Endothelial cell (in vitro differentiated cells): Measurements from ENCODE around the gene ATP6V1G3. TPM values are rescaled to one million over a fixed set of nuclear protein-coding genes. Genes with fewer than 3 reads are reported as not detected.

Experiments used
- DNase-seq: peaks from one replicate; pipeline ENCODE4 v3.0.0; 2021; ENCODE audit warnings: low spot score
- H3K27ac Mint-ChIP-seq: one replicate; pipeline ENCODE4 v1.8.0; 2021; ENCODE audit warnings: mixed read lengths, inconsistent platforms; ENCODE audit not compliant: unreplicated experiment
- H3K27me3 Mint-ChIP-seq: one replicate; pipeline ENCODE4 v1.8.0; 2021; ENCODE audit warnings: mild to moderate bottlenecking, moderate library complexity, mixed read lengths, inconsistent platforms; ENCODE audit not compliant: unreplicated experiment
- H3K36me3 Mint-ChIP-seq: one replicate; pipeline ENCODE4 v1.8.0; 2021; ENCODE audit warnings: mild to moderate bottlenecking, low read depth, mixed read lengths, inconsistent platforms; ENCODE audit not compliant: unreplicated experiment
- H3K4me1 Mint-ChIP-seq: one replicate; pipeline ENCODE4 v1.8.0; 2021; ENCODE audit warnings: mild to moderate bottlenecking, mixed read lengths, inconsistent platforms; ENCODE audit not compliant: unreplicated experiment
- H3K4me3 Mint-ChIP-seq: one replicate; pipeline ENCODE4 v1.8.0; 2021; ENCODE audit warnings: mild to moderate bottlenecking, mixed read lengths, inconsistent platforms; ENCODE audit not compliant: unreplicated experiment
- H3K9me3 Mint-ChIP-seq: one replicate; pipeline ENCODE4 v1.8.0; 2021; ENCODE audit warnings: mixed read lengths, inconsistent platforms; ENCODE audit not compliant: unreplicated experiment
- total RNA-seq: library from RNA; stranded (reverse); fragmentation: NEBNext Ultra II Directional; extraction: Animal tissue kit (Norgen Biotek cat#: 25700); gene quantifications from one replicate; pipeline ENCODE4 v1.2.1, GENCODE V29; 2021; ENCODE audit not compliant: unreplicated experiment
- TF ChIP-seq, protein P1 (sequence below): fragments of 200-600 bp; sonication (generic); IDR thresholded peaks from one replicate; pipeline ENCODE4 v1.5.0; 2021; ENCODE audit warnings: antibody characterized with exemption; ENCODE audit not compliant: unreplicated experiment

The ATP6V1G3 gene
- total RNA-seq, 1 donor from 2014 or later = not detected

- no peak for DNase-seq
- Mint-ChIP-seq H3K9me3 (no peaks in the 10 kb centered on the region), H3K27ac (no peak overlapping the region), H3K27me3 (no peaks in the 10 kb centered on the region), H3K4me3 (no peak overlapping the region), H3K4me1 (no peaks in the 10 kb centered on the region), H3K36me3 (no peaks in the 10 kb centered on the region)
- TF ChIP-seq, protein P1, sequence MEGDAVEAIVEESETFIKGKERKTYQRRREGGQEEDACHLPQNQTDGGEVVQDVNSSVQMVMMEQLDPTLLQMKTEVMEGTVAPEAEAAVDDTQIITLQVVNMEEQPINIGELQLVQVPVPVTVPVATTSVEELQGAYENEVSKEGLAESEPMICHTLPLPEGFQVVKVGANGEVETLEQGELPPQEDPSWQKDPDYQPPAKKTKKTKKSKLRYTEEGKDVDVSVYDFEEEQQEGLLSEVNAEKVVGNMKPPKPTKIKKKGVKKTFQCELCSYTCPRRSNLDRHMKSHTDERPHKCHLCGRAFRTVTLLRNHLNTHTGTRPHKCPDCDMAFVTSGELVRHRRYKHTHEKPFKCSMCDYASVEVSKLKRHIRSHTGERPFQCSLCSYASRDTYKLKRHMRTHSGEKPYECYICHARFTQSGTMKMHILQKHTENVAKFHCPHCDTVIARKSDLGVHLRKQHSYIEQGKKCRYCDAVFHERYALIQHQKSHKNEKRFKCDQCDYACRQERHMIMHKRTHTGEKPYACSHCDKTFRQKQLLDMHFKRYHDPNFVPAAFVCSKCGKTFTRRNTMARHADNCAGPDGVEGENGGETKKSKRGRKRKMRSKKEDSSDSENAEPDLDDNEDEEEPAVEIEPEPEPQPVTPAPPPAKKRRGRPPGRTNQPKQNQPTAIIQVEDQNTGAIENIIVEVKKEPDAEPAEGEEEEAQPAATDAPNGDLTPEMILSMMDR = no peak
These were observed 23.1 kb upstream of the ATP6V1G3 start for GRCh38 chr1:198563583-198563982.

- peaks cover 10% of the 10 kb centered on the region for H3K4me1 Mint-ChIP-seq
- peaks cover 2% of the 10 kb centered on the region for H3K27me3 Mint-ChIP-seq
- no peak overlapping the region for H3K27ac Mint-ChIP-seq
- H3K36me3 Mint-ChIP-seq = no peaks in the 10 kb centered on the region
- H3K9me3 Mint-ChIP-seq = no peaks in the 10 kb centered on the region
- no peak overlapping the region for H3K4me3 Mint-ChIP-seq
- no peak for DNase-seq
- TF ChIP-seq, protein P1 = no peak
These were observed 19.7 kb upstream of the ATP6V1G3 start for GRCh38 chr1:198560161-198560560.

GRCh38 chr1:198559362-198559761 is 18.9 kb upstream of the ATP6V1G3 start:
- peaks cover 10% of the 10 kb centered on the region for H3K4me1 Mint-ChIP-seq
- H3K9me3 Mint-ChIP-seq = no peaks in the 10 kb centered on the region
- H3K27me3 Mint-ChIP-seq = peaks cover 2% of the 10 kb centered on the region
- H3K27ac Mint-ChIP-seq = no peak overlapping the region
- no peaks in the 10 kb centered on the region for H3K36me3 Mint-ChIP-seq
- no peak for DNase-seq
- H3K4me3 Mint-ChIP-seq = no peak overlapping the region
- TF ChIP-seq, protein P1 = no peak

- TF ChIP-seq, protein P1 = no peak
- H3K27me3 Mint-ChIP-seq = peaks cover 2% of the 10 kb centered on the region
- no peaks in the 10 kb centered on the region for H3K36me3 Mint-ChIP-seq
- no peak overlapping the region for H3K4me3 Mint-ChIP-seq
- H3K27ac Mint-ChIP-seq = no peak overlapping the region
- no peak for DNase-seq
- H3K4me1 Mint-ChIP-seq = peaks cover 10% of the 10 kb centered on the region
- no peaks in the 10 kb centered on the region for H3K9me3 Mint-ChIP-seq
These were observed 17.9 kb upstream of the ATP6V1G3 start for GRCh38 chr1:198558402-198558801.

DNA sequence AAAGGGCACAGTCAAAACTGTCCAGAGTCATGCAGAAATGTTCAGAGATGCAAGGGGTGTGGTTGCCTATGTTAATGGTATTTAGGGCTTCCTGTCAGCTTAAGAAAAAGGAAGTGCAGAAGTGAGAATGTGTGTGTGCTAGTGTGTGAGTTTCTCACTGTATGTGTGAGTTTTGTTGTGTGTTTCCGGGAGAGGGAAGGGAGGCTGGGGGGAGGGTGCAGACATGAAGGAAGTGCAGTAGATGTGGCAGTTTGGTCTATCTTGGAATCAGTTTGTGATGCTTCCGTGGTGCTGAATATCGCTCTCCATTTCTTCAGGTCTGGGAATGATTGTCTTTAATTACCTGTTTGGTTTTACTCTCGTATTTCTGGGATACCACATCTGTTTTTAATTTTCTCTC is 16.5 kb upstream of the ATP6V1G3 start:
- Mint-ChIP-seq H3K27ac (no peak overlapping the region), H3K36me3 (no peaks in the 10 kb centered on the region), H3K27me3 (peaks cover 2% of the 10 kb centered on the region), H3K4me3 (no peak overlapping the region), H3K9me3 (no peaks in the 10 kb centered on the region), H3K4me1 (peaks cover 10% of the 10 kb centered on the region)
- TF ChIP-seq, protein P1 = no peak
- no peak for DNase-seq
